H1 (cell line): ENCODE data around the gene TMEM252. TPM values are rescaled to one million over a fixed set of nuclear protein-coding genes. Genes with fewer than 3 reads are reported as not detected.

Experiments
- CTCF ChIA-PET: fragments of 300-600 bp; sonication (Branson Sonifier 250); formaldehyde crosslinking; loops from one replicate; lab custom pipeline; 2021; ENCODE audit not compliant: partially characterized antibody; lab: Charles Lee
- POLR2A ChIA-PET: fragments of 300-600 bp; sonication (Branson Sonifier 250); formaldehyde crosslinking; loops from one replicate; lab custom pipeline; 2021; ENCODE audit warnings: inconsistent platforms; ENCODE audit not compliant: partially characterized antibody; lab: Charles Lee
- DNase-seq, 2 experiments: peaks; one replicate each; pipeline versions ENCODE4 v3.0.0 to v3.0.0-alpha.2; 2010 to 2022; ENCODE audit warnings: low spot score in 2 of 2, low read depth in 1 of 2, mixed read lengths in 1 of 2
- FAIRE-seq: peaks from 2 replicates; lab custom pipeline; 2011; peaks lifted over from hg19 to GRCh38; lab: Jason Lieb, UNC
- H2AFZ ChIP-seq: 2 replicates; pipeline ENCODE4 v1.8.1; 2012; ENCODE audit warnings: low read length, inconsistent platforms
- H2AK5ac ChIP-seq: 2 replicates; pipeline ENCODE4 v1.6.1; 2013; ENCODE audit warnings: low read depth, low read length
- H2BK120ac ChIP-seq: replicated peaks from 2 replicates; pipeline ENCODE3; 2013; ENCODE audit warnings: low read depth, low read length, inconsistent platforms
- H2BK12ac ChIP-seq: 2 replicates; pipeline ENCODE4 v1.6.1; 2013; ENCODE audit warnings: low read depth, low read length
- H2BK15ac ChIP-seq: 2 replicates; pipeline ENCODE4 v1.6.1; 2013; ENCODE audit warnings: low read length
- H2BK20ac ChIP-seq: 2 replicates; pipeline ENCODE4 v1.6.1; 2013; ENCODE audit warnings: low read length
- H2BK5ac ChIP-seq: 2 replicates; pipeline ENCODE4 v1.6.1; 2013; ENCODE audit warnings: low read depth, low read length
- H3K14ac ChIP-seq: 2 replicates; pipeline ENCODE4 v1.6.1; 2013; ENCODE audit warnings: inconsistent platforms; ENCODE audit not compliant: insufficient read length
- H3K18ac ChIP-seq: 2 replicates; pipeline ENCODE4 v1.6.1; 2013; ENCODE audit warnings: low read length; ENCODE audit errors: extremely low read depth
- H3K23ac ChIP-seq: 2 replicates; pipeline ENCODE4 v1.6.1; 2013; ENCODE audit warnings: inconsistent platforms; ENCODE audit not compliant: insufficient read length
- H3K23me2 ChIP-seq: 2 replicates; pipeline ENCODE4 v1.6.1; 2013; ENCODE audit warnings: low read depth, low read length
- H3K27ac ChIP-seq: 2 replicates; pipeline ENCODE4 v1.6.1; 2011; ENCODE audit warnings: low read depth, low read length, inconsistent platforms
- H3K27me3 ChIP-seq, 4 experiments: replicated peaks in 1 of 4; 1 replicate in 1 of 4; 2 replicates in 3 of 4; pipeline versions ENCODE4 v1.6.1 to v1.8.1; 2011 to 2013; ENCODE audit warnings: low read length in 3 of 4, mild to moderate bottlenecking in 3 of 4, inconsistent platforms in 2 of 4, mixed read lengths in 2 of 4, moderate library complexity in 1 of 4; ENCODE audit not compliant: control insufficient read depth in 3 of 4, insufficient read depth in 3 of 4; ENCODE audit errors: extremely low read depth in 1 of 4
- H3K36me3 ChIP-seq, 4 experiments: 2 replicates each; pipeline versions ENCODE4 v1.6.1 to v1.8.1; 2011 to 2013; ENCODE audit warnings: mild to moderate bottlenecking in 4 of 4, low read length in 3 of 4, moderate library complexity in 2 of 4, control low read depth in 1 of 4, inconsistent platforms in 1 of 4; ENCODE audit not compliant: insufficient read depth in 4 of 4, control insufficient read depth in 2 of 4
- H3K4ac ChIP-seq: replicated peaks from 2 replicates; pipeline ENCODE3; 2013; ENCODE audit warnings: low read length, low read depth, mixed read lengths, inconsistent platforms; ENCODE audit not compliant: insufficient read length
- H3K4me1 ChIP-seq, 4 experiments: replicated peaks in 1 of 4; 1 replicate in 1 of 4; 2 replicates in 3 of 4; pipeline versions ENCODE4 v1.6.1 to v1.8.1; 2011 to 2013; ENCODE audit warnings: low read length in 3 of 4, inconsistent platforms in 2 of 4, mixed read lengths in 1 of 4; ENCODE audit not compliant: insufficient read depth in 4 of 4, control insufficient read depth in 3 of 4
- H3K4me2 ChIP-seq, 2 experiments: 2 replicates each; pipeline versions ENCODE4 v1.6.1 to v1.8.1; 2011 to 2013; ENCODE audit warnings: low read depth in 2 of 2, low read length in 2 of 2, control low read depth in 1 of 2, inconsistent platforms in 1 of 2, mild to moderate bottlenecking in 1 of 2; ENCODE audit not compliant: insufficient read depth in 1 of 2
- H3K4me3 ChIP-seq, 4 experiments: fragments of 200-600, 300-600 bp in 1 of 4; sonication (generic), shearing (Covaris generic), sonication (Bioruptor Twin) in 1 of 4; 2 replicates each; pipeline versions ENCODE4 v1.5.1 to v1.8.1; 2011 to 2016; ENCODE audit warnings: low read length in 4 of 4, low read depth in 3 of 4, control low read depth in 2 of 4, inconsistent platforms in 2 of 4, mild to moderate bottlenecking in 2 of 4, mixed read lengths in 1 of 4, moderate library complexity in 1 of 4; ENCODE audit not compliant: insufficient read depth in 2 of 4; ENCODE audit errors: extremely low read depth in 1 of 4
- H3K56ac ChIP-seq: replicated peaks from 2 replicates; pipeline ENCODE3; 2013; ENCODE audit warnings: low read depth, mild to moderate bottlenecking, mixed read lengths, low read length, inconsistent platforms; ENCODE audit not compliant: insufficient read length
- H3K79me1 ChIP-seq: 2 replicates; pipeline ENCODE4 v1.6.1; 2013; ENCODE audit warnings: low read depth, low read length, control low read depth
- H3K79me2 ChIP-seq, 2 experiments: 2 replicates each; pipeline versions ENCODE4 v1.6.1 to v1.8.1; 2012 to 2013; ENCODE audit warnings: low read length in 2 of 2, mild to moderate bottlenecking in 2 of 2, inconsistent platforms in 1 of 2; ENCODE audit not compliant: insufficient read depth in 2 of 2, control insufficient read depth in 1 of 2
- H3K9ac ChIP-seq, 4 experiments: replicated peaks in 1 of 4; 1 replicate in 1 of 4; 2 replicates in 3 of 4; pipeline versions ENCODE4 v1.6.1 to v1.8.1; 2011 to 2013; ENCODE audit warnings: low read depth in 3 of 4, low read length in 3 of 4, control low read depth in 2 of 4, mild to moderate bottlenecking in 2 of 4, moderate library complexity in 2 of 4, inconsistent platforms in 1 of 4; ENCODE audit errors: extremely low read depth in 1 of 4
- H3K9me3 ChIP-seq, 2 experiments: 2 replicates each; pipeline versions ENCODE4 v1.6.1 to v1.8.1; 2012 to 2013; ENCODE audit warnings: mild to moderate bottlenecking in 2 of 2, moderate library complexity in 2 of 2, control low read depth in 1 of 2, inconsistent platforms in 1 of 2, low read depth in 1 of 2, low read length in 1 of 2, mixed read lengths in 1 of 2; ENCODE audit not compliant: insufficient read depth in 2 of 2
- H4K20me1 ChIP-seq, 2 experiments: replicated peaks in 1 of 2; 2 replicates each; pipeline versions ENCODE3 to v1.8.1; 2011 to 2013; ENCODE audit warnings: inconsistent platforms in 2 of 2, low read length in 2 of 2, mild to moderate bottlenecking in 1 of 2; ENCODE audit not compliant: insufficient read depth in 2 of 2, control insufficient read depth in 1 of 2
- H4K5ac ChIP-seq: 2 replicates; pipeline ENCODE4 v1.6.1; 2013; ENCODE audit warnings: low read length, low read depth, mixed read lengths, inconsistent platforms; ENCODE audit not compliant: insufficient read length
- H4K8ac ChIP-seq: 2 replicates; pipeline ENCODE4 v1.8.0; 2013; ENCODE audit warnings: mild to moderate bottlenecking, moderate library complexity, low read length, inconsistent platforms; ENCODE audit not compliant: insufficient read depth; ENCODE audit errors: extremely low read depth
- H4K91ac ChIP-seq: replicated peaks from 2 replicates; pipeline ENCODE3; 2013; ENCODE audit warnings: low read length, mixed read lengths, inconsistent platforms; ENCODE audit not compliant: insufficient read length
- BRCA1 ChIP-seq: IDR thresholded peaks from 2 replicates; pipeline ENCODE4 v1.6.1; 2012; ENCODE audit warnings: low read depth, low read length, improper control_type of control experiment
- FOSL1 ChIP-seq: IDR thresholded peaks from 2 replicates; pipeline ENCODE4 v1.6.1; 2011; ENCODE audit warnings: mild to moderate bottlenecking, low read depth, low read length, moderate library complexity; ENCODE audit not compliant: insufficient read depth
- HDAC2 ChIP-seq, 2 experiments: fragments of 300-600 bp in 1 of 2; sonication (generic) in 1 of 2; IDR thresholded peaks; 2 replicates each; pipeline ENCODE4 v1.6.1; 2011 to 2012; ENCODE audit warnings: low read depth in 2 of 2, low read length in 2 of 2, mild to moderate bottlenecking in 2 of 2, moderate library complexity in 2 of 2, borderline replicate concordance in 1 of 2, inconsistent platforms in 1 of 2
- NANOG ChIP-seq: IDR thresholded peaks from 2 replicates; pipeline ENCODE4 v1.6.1; 2011; ENCODE audit warnings: low read length, low read depth, mild to moderate bottlenecking, inconsistent platforms; ENCODE audit not compliant: insufficient read depth, poor library complexity, severe bottlenecking
- POLR2AphosphoS5 ChIP-seq: IDR thresholded peaks from 2 replicates; pipeline ENCODE4 v1.6.1; 2011; ENCODE audit warnings: low read depth, low read length
- RXRA ChIP-seq: IDR thresholded peaks from 2 replicates; pipeline ENCODE4 v1.6.1; 2011; ENCODE audit warnings: low read depth, mild to moderate bottlenecking, low read length, moderate library complexity; ENCODE audit not compliant: insufficient read depth
- SP1 ChIP-seq: IDR thresholded peaks from 2 replicates; pipeline ENCODE4 v1.6.1; 2011; ENCODE audit warnings: low read depth, low read length
- SRF ChIP-seq: IDR thresholded peaks from 2 replicates; pipeline ENCODE4 v1.6.1; 2011; ENCODE audit warnings: mild to moderate bottlenecking, low read depth, low read length, moderate library complexity
- TCF12 ChIP-seq: IDR thresholded peaks from 2 replicates; pipeline ENCODE4 v1.6.1; 2011; ENCODE audit warnings: low read depth, mild to moderate bottlenecking, low read length
- polyA plus RNA-seq, 7 experiments: library from polyadenylated mRNA; depleted of rRNA in 3 of 7; stranded (reverse) in 5 of 7; unstranded in 2 of 7; fragments of >200 nt in 5 of 7; fragments of 200-250 nt in 2 of 7; gene quantifications; 1 replicate in 5 of 7; 2 replicates in 1 of 7; 4 replicates in 1 of 7; pipeline versions ENCODE4 v1.2.1 to v1.2.3, GENCODE V29; 2011 to 2013; ENCODE audit warnings: missing spikeins in 2 of 7, mixed read lengths in 2 of 7
- total RNA-seq: library from RNA; stranded (reverse); fragmentation: NEBNext Ultra II Directional; extraction: Animal tissue kit (Norgen Biotek cat#: 25700); gene quantifications from 2 replicates; pipeline ENCODE4 v1.2.1, GENCODE V29; 2021

The TMEM252 gene
- total and polyA plus RNA-seq, 2 of the 8 experiments (the other 6 are each of a cell fraction or from before 2014, with no cell fraction given): not detected

- H3K4me1 ChIP-seq: no peaks in the 10 kb centered on the region
- H3K27ac ChIP-seq: no peak overlapping the region
- H4K20me1 ChIP-seq: peaks cover 4 to 13% of the 10 kb centered on the region in 2 experiments
- DNase-seq: peak in 1 of 2 experiments; percentile 5
- H3K4ac ChIP-seq: no peak overlapping the region
- H3K9me3 ChIP-seq: no peaks in the 10 kb centered on the region; a peak in 1 of 4 replicates
- H4K8ac ChIP-seq: no peak overlapping the region
- CTCF ChIA-PET: interaction anchor here (0.8 to 1.6 kb wide), 4 partner anchors 31 to 167 kb away, joined by 3 to 5 read pairs (median 4); partner anchors contain the start of gene TMEM252
- H2AFZ ChIP-seq: no peak overlapping the region
- no peak overlapping the region for H4K91ac ChIP-seq
- no peak overlapping the region for H2BK12ac ChIP-seq
- no peak overlapping the region for H3K4me2 ChIP-seq
- no peak overlapping the region for H2BK20ac ChIP-seq
- peaks cover 62 to 95% (median 89%) of the 10 kb centered on the region in 4 experiments for H3K27me3 ChIP-seq
- no peaks in the 10 kb centered on the region for H3K79me1 ChIP-seq
- H3K18ac ChIP-seq: no peak overlapping the region
- FAIRE-seq: peak; percentile 98
- H3K9ac ChIP-seq: no peak overlapping the region
- no peak overlapping the region for H4K5ac ChIP-seq
- no peak overlapping the region for H3K4me3 ChIP-seq
- no peaks in the 10 kb centered on the region for H3K79me2 ChIP-seq
- no peak overlapping the region for H3K23ac ChIP-seq
- no peaks in the 10 kb centered on the region for H3K36me3 ChIP-seq
- no peak overlapping the region for H2BK15ac ChIP-seq
- no peak overlapping the region for H3K14ac ChIP-seq
- 0 out of 2 replicates have a peak, but pooled peaks have one; percentile 22 for TF ChIP-seq TCF12
- no peak for TF ChIP-seq BRCA1
- no peak for TF ChIP-seq HDAC2 (IDR thresholded peaks at IDR 0.05; ENCODE audit: borderline replicate concordance in 1 of 2, low read depth in 2 of 2, low read length in 2 of 2)
- TF ChIP-seq NANOG: peak; percentile 12
- no peak for TF ChIP-seq FOSL1
- TF ChIP-seq SRF: no peak
- 0 out of 2 replicates have a peak, but pooled peaks have one; percentile 35 for TF ChIP-seq RXRA
- peak; percentile 68; the same call in 1 of the 2 replicates for TF ChIP-seq POLR2AphosphoS5
- TF ChIP-seq SP1: peak; percentile 31; the same call in 1 of the 2 replicates
- no peak overlapping the region for H2BK120ac ChIP-seq
- no peak overlapping the region for H2BK5ac ChIP-seq
- POLR2A ChIA-PET: interaction anchor here (0.6 kb wide), 1 partner anchor 138 kb away, joined by 3 read pairs; no protein-coding TSS in a partner anchor
- no peak overlapping the region for H2AK5ac ChIP-seq
- no peak overlapping the region for H3K56ac ChIP-seq
- no peaks in the 10 kb centered on the region for H3K23me2 ChIP-seq
Observed at GRCh38 chr9:68509689-68510088, 31.0 kb downstream of the TMEM252 start.
